Ovary (tissue), 3 donors: Measurements from ENCODE around the gene DYNC2I2.

ENCODE experiments used
- CTCF ChIP-seq, 3 donors: fragments of 450-650 bp in 2 of 3; fragments of 200-600 bp in 1 of 3; IDR thresholded peaks; one replicate each; pipeline versions ENCODE4 v1.5.1 to v1.8.0; 2016 to 2022; ENCODE audit warnings: antibody characterized with exemption in 3 of 3, mild to moderate bottlenecking in 1 of 3
- POLR2A ChIP-seq: fragments of 450-650 bp; IDR thresholded peaks from one replicate; pipeline ENCODE4 v1.6.1; 2017; ENCODE audit warnings: antibody characterized with exemption, mild to moderate bottlenecking, moderate library complexity
- donor health status: DM: no; HTN: no; CAD: no.

GRCh38 chr9:128593039-128593438 is 63.6 kb downstream of the DYNC2I2 start:
- no peak for TF ChIP-seq CTCF (IDR thresholded peaks at IDR 0.05)
- TF ChIP-seq POLR2A = no peak
